OCI-M1 (cell line): ENCODE measurements around the gene SLC25A21.
"Not testable (repeated sequence)": the region's sequence is repeated elsewhere in the genome, so short reads cannot be mapped to it uniquely, and the experiment has no call there.

Source experiments
- DNase-seq: peaks from one replicate; lab custom pipeline; 2025; lab: John Stamatoyannopoulos, UW

SLC25A21 gene

GRCh38 chr14:37172024-37172869 lies at the start of gene SLC25A21:
Gene SLC25A21 (minus strand): TSS chr14:37172606.
- DNase-seq, result peak; percentile 90

GRCh38 chr14:37221073-37221472 lies 48.7 kb upstream of the SLC25A21 start:
- DNase-seq, result no peak

- DNase-seq, result no peak
Observed at GRCh38 chr14:37215345-37215744, 42.9 kb upstream of the SLC25A21 start.

GRCh38 chr14:37213016-37213415 lies 40.6 kb upstream of the SLC25A21 start:
- no peak for DNase-seq

- DNase-seq, result no peak
Observed at GRCh38 chr14:37210448-37210847, 38.0 kb upstream of the SLC25A21 start.

GRCh38 chr14:37209617-37210016 lies 37.2 kb upstream of the SLC25A21 start:
- DNase-seq, result not testable (repeated sequence)

- not testable (repeated sequence) for DNase-seq
Observed at GRCh38 chr14:37205623-37206605, 33.5 kb upstream of the SLC25A21 start.

- DNase-seq, result peak; percentile 3
Observed at GRCh38 chr14:37203423-37203822, 31.0 kb upstream of the SLC25A21 start.

GRCh38 chr14:37202812-37203211 lies 30.4 kb upstream of the SLC25A21 start:
- DNase-seq, result no peak

- no peak for DNase-seq
Observed at GRCh38 chr14:37202265-37202664, 29.9 kb upstream of the SLC25A21 start.

- DNase-seq, result no peak
Observed at GRCh38 chr14:37201724-37202123, 29.3 kb upstream of the SLC25A21 start.

- DNase-seq, result no peak
Observed at GRCh38 chr14:37198907-37199306, 26.5 kb upstream of the SLC25A21 start.

GRCh38 chr14:37198273-37198598 lies 25.8 kb upstream of the SLC25A21 start:
- DNase-seq, result no peak

GRCh38 chr14:37197421-37198272 lies 25.2 kb upstream of the SLC25A21 start, which contains the start of gene MIPOL1:
Gene MIPOL1 (plus strand): TSS chr14:37197937. CDS start chr14:37247889, 49,952 bp downstream.
- no peak for DNase-seq

- no peak for DNase-seq
Observed at GRCh38 chr14:37196604-37197420, 24.4 kb upstream of the SLC25A21 start.

GRCh38 chr14:37195327-37195726 lies 22.9 kb upstream of the SLC25A21 start:
- no peak for DNase-seq

- no peak for DNase-seq
Observed at GRCh38 chr14:37194698-37195097, 22.3 kb upstream of the SLC25A21 start.

GRCh38 chr14:37189733-37190132 lies 17.3 kb upstream of the SLC25A21 start:
- DNase-seq, result not testable (repeated sequence)

GRCh38 chr14:37187840-37188577 lies 15.6 kb upstream of the SLC25A21 start:
- DNase-seq, result not testable (repeated sequence)

GRCh38 chr14:37187294-37187693 lies 14.9 kb upstream of the SLC25A21 start:
- DNase-seq, result no peak
